Coronary artery (tissue), 2 donors: Measurements from ENCODE around the gene CEP128.

Experiments used
- DNase-seq: peaks from one replicate; pipeline ENCODE4 v3.0.0-alpha.2; 2017; ENCODE audit warnings: low spot score
- H3K27ac ChIP-seq, 2 donors: fragments of 200-600 bp; sonication (generic); one replicate each; pipeline ENCODE4 v1.5.1; 2016 to 2019
- H3K4me3 ChIP-seq: fragments of 200-600 bp; sonication (generic); 2 replicates; pipeline ENCODE4 v1.5.1; 2016; ENCODE audit warnings: mild to moderate bottlenecking, moderate library complexity
- CTCF ChIP-seq: fragments of 200-600 bp; sonication (generic); IDR thresholded peaks from one replicate; pipeline ENCODE4 v1.5.1; 2019; ENCODE audit warnings: antibody characterized with exemption

CEP128 gene

GRCh38 chr14:80700601-80701000 is 240.9 kb downstream of the CEP128 start:
- DNase-seq: no peak
- no peak overlapping the region for H3K4me3 ChIP-seq
- TF ChIP-seq CTCF: no peak
- H3K27ac ChIP-seq: no peak overlapping the region

- no peak for TF ChIP-seq CTCF
- DNase-seq: no peak
- Histone ChIP-seq H3K27ac (no peak overlapping the region), H3K4me3 (no peak overlapping the region)
Measured at GRCh38 chr14:80699861-80700260, 241.7 kb downstream of the CEP128 start.

GRCh38 chr14:80698974-80699373 is 242.6 kb downstream of the CEP128 start:
- no peak overlapping the region for H3K27ac ChIP-seq
- no peak for TF ChIP-seq CTCF
- H3K4me3 ChIP-seq: no peak overlapping the region
- no peak for DNase-seq

GRCh38 chr14:80695869-80696268 is 245.7 kb downstream of the CEP128 start:
- Histone ChIP-seq H3K4me3 (no peak overlapping the region), H3K27ac (no peak overlapping the region)
- no peak for DNase-seq
- TF ChIP-seq CTCF: no peak

- H3K27ac ChIP-seq: no peak overlapping the region
- no peak for DNase-seq
- TF ChIP-seq CTCF: no peak
- H3K4me3 ChIP-seq: no peak overlapping the region
Measured at GRCh38 chr14:80692903-80693302, 248.6 kb downstream of the CEP128 start.

- no peak for DNase-seq
- Histone ChIP-seq H3K4me3 (no peak overlapping the region), H3K27ac (no peak overlapping the region)
- TF ChIP-seq CTCF: no peak
Measured at GRCh38 chr14:80681651-80682050, 259.9 kb downstream of the CEP128 start.

- Histone ChIP-seq H3K27ac (no peak overlapping the region), H3K4me3 (no peak overlapping the region)
- TF ChIP-seq CTCF: no peak
- DNase-seq: no peak
Measured at GRCh38 chr14:80679273-80679672, 262.3 kb downstream of the CEP128 start.
